BJ (cell line): ENCODE measurements around the gene ARSG. TPM values are rescaled to one million over a fixed set of nuclear protein-coding genes. Genes with fewer than 3 reads are reported as not detected.

ENCODE experiments used
- CTCF ChIA-PET: fragments of 350-600 bp; formaldehyde crosslinking; extraction: SDS; loops from one replicate; lab custom pipeline; 2021; ENCODE audit warnings: antibody characterized with exemption, inconsistent platforms; lab: Yijun Ruan, JAX
- POLR2A ChIA-PET: fragments of 300-600 bp; sonication (Branson Sonifier 250); formaldehyde crosslinking; extraction: SDS; loops from one replicate; lab custom pipeline; 2021; ENCODE audit warnings: antibody characterized with exemption; lab: Charles Lee
- DNase-seq: peaks from one replicate; pipeline ENCODE4 v3.0.0-alpha.2; 2011; ENCODE audit warnings: low read depth
- H3K27me3 ChIP-seq: 2 replicates; pipeline ENCODE4 v1.6.0; 2011; ENCODE audit warnings: low read length; ENCODE audit not compliant: control insufficient read depth, insufficient read depth
- H3K36me3 ChIP-seq: 2 replicates; pipeline ENCODE4 v1.5.1; 2011; ENCODE audit warnings: low read length; ENCODE audit not compliant: control insufficient read depth, insufficient read depth
- H3K4me3 ChIP-seq: 2 replicates; pipeline ENCODE4 v1.5.1; 2011; ENCODE audit warnings: low read depth, mild to moderate bottlenecking, control low read depth, low read length
- CTCF ChIP-seq: IDR thresholded peaks from 2 replicates; pipeline ENCODE4 v1.5.1; 2011; ENCODE audit warnings: low read depth, mild to moderate bottlenecking, control low read depth, inconsistent platforms, low read length, moderate library complexity; ENCODE audit not compliant: insufficient read depth
- polyA plus RNA-seq: library from polyadenylated mRNA; depleted of rRNA; stranded (reverse); fragments of >200 nt; gene quantifications from 2 replicates; pipeline ENCODE4 v1.2.3, GENCODE V29; 2011

Gene ARSG
- polyA plus RNA-seq, 1 experiment, result 3.6 TPM

DNA sequence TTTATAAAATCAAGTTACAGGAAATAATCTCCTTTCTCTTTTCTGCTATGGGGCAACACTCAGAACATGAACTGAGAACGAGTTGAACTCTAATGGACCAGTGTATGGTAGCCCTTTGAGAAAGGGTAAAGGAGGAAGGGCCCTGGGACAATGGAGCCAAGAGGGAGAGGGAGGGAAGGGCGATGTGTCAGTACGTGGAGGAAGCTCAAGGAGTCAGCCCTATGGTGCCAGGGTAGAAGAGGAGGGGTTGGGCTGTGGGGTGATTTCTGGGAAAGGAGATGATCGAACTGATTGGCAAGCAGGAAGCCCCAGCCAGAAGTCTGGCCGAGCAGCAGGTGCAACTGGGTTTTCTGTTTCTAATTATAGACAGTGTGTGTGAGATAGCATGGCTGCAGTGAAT lies 170.3 kb downstream of the ARSG start:
- DNase-seq, result no peak
- ChIA-PET CTCF (interaction anchor here (0.9 to 1.3 kb wide), 5 partner anchors 12 to 289 kb away, joined by 3 to 6 read pairs (median 3); no protein-coding TSS in a partner anchor), POLR2A (no interaction called here)
- no peaks in the 10 kb centered on the region for H3K36me3 ChIP-seq
- TF ChIP-seq CTCF, result no peak
- no peak overlapping the region for H3K4me3 ChIP-seq
- H3K27me3 ChIP-seq, result 0 out of 2 replicates have a peak, but pooled peaks cover 2% of the 10 kb centered on the region

GRCh38 chr17:68462381-68463210 lies 171.3 kb downstream of the ARSG start:
- peaks cover 6% of the 10 kb centered on the region; the same call in 1 of the 2 replicates for H3K27me3 ChIP-seq
- TF ChIP-seq CTCF, result peak; percentile 59
- H3K36me3 ChIP-seq, result no peaks in the 10 kb centered on the region
- no peak overlapping the region for H3K4me3 ChIP-seq
- CTCF ChIA-PET, result interaction anchor here (0.7 to 1.7 kb wide), 11 partner anchors 13 to 290 kb away, joined by 3 to 6 read pairs (median 3); no protein-coding TSS in a partner anchor
- POLR2A ChIA-PET, result no interaction called here
- no peak for DNase-seq

GRCh38 chr17:68463211-68464019 lies 172.1 kb downstream of the ARSG start:
- Histone ChIP-seq H3K27me3 (peaks cover 6% of the 10 kb centered on the region; the same call in 1 of the 2 replicates), H3K4me3 (no peak overlapping the region), H3K36me3 (no peaks in the 10 kb centered on the region)
- DNase-seq, result no peak
- TF ChIP-seq CTCF, result no peak
- ChIA-PET CTCF (interaction anchor here (0.7 to 2.3 kb wide), 10 partner anchors 10 to 290 kb away, joined by 3 to 8 read pairs (median 4); no protein-coding TSS in a partner anchor), POLR2A (no interaction called here)

GRCh38 chr17:68468334-68468733 lies 177.0 kb downstream of the ARSG start:
- POLR2A ChIA-PET, result no interaction called here
- CTCF ChIA-PET, result interaction anchor here (0.6 to 3.4 kb wide), 8 partner anchors 29 to 296 kb away, joined by 3 to 15 read pairs (median 4); no protein-coding TSS in a partner anchor
- no peak overlapping the region for H3K4me3 ChIP-seq
- H3K27me3 ChIP-seq, result peaks cover 6% of the 10 kb centered on the region; the same call in 1 of the 2 replicates
- no peaks in the 10 kb centered on the region for H3K36me3 ChIP-seq
- no peak for TF ChIP-seq CTCF
- no peak for DNase-seq

DNA sequence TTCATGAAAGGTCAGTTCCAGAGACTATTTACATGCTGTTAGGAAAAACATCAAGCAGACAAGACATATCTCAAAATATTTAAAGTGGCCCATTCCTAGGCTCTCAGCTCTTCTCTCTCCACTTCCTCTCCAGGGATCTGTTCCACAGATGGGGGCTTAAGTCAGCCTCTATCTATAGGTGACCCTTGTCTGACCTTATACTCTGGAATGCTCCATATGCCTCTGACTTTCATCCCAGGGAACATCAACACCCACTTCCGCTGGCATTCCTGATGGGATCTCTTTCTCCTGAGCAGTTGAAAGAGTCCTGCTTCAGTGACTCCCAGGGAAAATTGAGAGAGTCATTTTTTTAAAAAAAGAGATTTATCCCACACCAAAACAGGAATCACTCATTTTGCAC lies 177.5 kb downstream of the ARSG start:
- Histone ChIP-seq H3K36me3 (no peaks in the 10 kb centered on the region), H3K27me3 (peaks cover 6% of the 10 kb centered on the region; the same call in 1 of the 2 replicates), H3K4me3 (no peak overlapping the region)
- POLR2A ChIA-PET, result no interaction called here
- TF ChIP-seq CTCF, result no peak
- CTCF ChIA-PET, result interaction anchor here (0.6 to 3.4 kb wide), 7 partner anchors 42 to 296 kb away, joined by 3 to 15 read pairs (median 4); no protein-coding TSS in a partner anchor
- no peak for DNase-seq
